WTC11 (cell line): ENCODE measurements around the gene TRMT6.

Experiments used
- CTCF ChIP-seq: fragments of 200-600 bp; IDR thresholded peaks from 2 replicates; pipeline ENCODE4 v1.8.0; 2022; ENCODE audit warnings: antibody characterized with exemption
- FOXJ3 ChIP-seq: sonication (generic); formaldehyde crosslinking; IDR thresholded peaks from 2 replicates; pipeline ENCODE4 v1.9.0; 2021; ENCODE audit warnings: missing genetic modification reagents, mild to moderate bottlenecking, borderline replicate concordance
- JUN ChIP-seq: sonication (generic); formaldehyde crosslinking; IDR thresholded peaks from 2 replicates; pipeline ENCODE4 v1.8.0; 2023; ENCODE audit warnings: mild to moderate bottlenecking, missing genetic modification reagents
- ZNF232 ChIP-seq: sonication (generic); formaldehyde crosslinking; IDR thresholded peaks from 2 replicates; pipeline ENCODE4 v1.8.0; 2022; ENCODE audit warnings: mild to moderate bottlenecking, missing genetic modification reagents
- TF ChIP-seq, protein P1 (sequence below): sonication (generic); formaldehyde crosslinking; IDR thresholded peaks from 2 replicates; pipeline ENCODE4 v1.8.1; 2023; ENCODE audit warnings: mild to moderate bottlenecking, missing genetic modification reagents, moderate library complexity

GRCh38 chr20:5928836-5929715 lies 21.3 kb downstream of the TRMT6 start:
- TF ChIP-seq CTCF (no peak), FOXJ3 (CRISPR knock-in tag) (no peak), JUN (no peak), ZNF232 (CRISPR knock-in tag) (no peak)
- TF ChIP-seq, protein P1, sequence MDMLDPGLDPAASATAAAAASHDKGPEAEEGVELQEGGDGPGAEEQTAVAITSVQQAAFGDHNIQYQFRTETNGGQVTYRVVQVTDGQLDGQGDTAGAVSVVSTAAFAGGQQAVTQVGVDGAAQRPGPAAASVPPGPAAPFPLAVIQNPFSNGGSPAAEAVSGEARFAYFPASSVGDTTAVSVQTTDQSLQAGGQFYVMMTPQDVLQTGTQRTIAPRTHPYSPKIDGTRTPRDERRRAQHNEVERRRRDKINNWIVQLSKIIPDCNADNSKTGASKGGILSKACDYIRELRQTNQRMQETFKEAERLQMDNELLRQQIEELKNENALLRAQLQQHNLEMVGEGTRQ, result no peak
